GM21526 (cell line): Measurements from ENCODE around the gene BPIFB4.
"Not testable (repeated sequence)": the region's sequence is repeated elsewhere in the genome, so short reads cannot be mapped to it uniquely, and the experiment has no call there.

Source experiments
- ATAC-seq: cut with Tn5 transposase; IDR thresholded peaks from one replicate; pipeline ENCODE4 v1.9.1; 2021; ENCODE audit warnings: moderate library complexity; ENCODE audit not compliant: unreplicated experiment, low FRiP score

The BPIFB4 gene

DNA sequence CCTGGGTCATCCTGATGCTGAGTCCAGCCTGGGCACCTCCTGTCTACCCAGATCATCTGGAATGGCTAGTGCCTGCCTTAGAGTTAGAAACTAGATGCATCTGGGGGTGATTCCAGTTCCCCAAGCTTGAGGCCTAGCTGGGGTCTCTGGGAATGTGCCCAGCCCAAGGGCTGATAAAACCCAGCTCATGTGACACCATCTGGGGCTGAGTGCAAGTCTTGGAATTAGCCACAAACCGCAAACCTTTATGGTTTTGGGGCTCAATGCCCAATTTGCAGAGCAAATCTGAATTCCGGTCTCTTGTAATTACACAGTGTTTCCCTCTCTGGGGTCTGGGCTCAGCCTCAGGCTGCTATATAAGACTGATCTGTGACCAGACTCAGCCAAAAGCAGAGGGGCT, at the start of gene BPIFB4:
Gene BPIFB4 (plus strand): TSS at position 385 of the 400 bp plus-strand sequence. CDS start 1,884 bp downstream, outside the sequence.
- ATAC-seq, result no peak

DNA sequence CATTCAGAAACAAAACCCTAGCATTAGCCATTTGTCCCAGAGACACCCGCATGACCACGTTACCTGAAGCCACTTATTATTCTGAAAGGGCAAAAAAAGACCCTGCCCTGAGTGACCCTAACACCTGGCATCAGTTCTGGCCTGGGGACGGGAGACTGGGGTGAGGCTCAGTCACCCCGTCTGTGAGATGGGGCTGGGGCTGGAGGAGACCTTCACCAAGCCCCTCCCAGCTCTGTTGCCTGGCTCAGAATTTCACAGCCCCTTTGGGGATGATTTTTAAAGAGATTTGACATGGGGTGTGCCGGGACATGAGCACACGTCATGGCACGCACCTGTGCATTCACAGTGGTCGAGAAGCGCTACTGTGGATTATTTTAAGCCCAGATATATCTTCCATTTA, 49.4 kb upstream of the BPIFB4 start:
- no peak for ATAC-seq

DNA sequence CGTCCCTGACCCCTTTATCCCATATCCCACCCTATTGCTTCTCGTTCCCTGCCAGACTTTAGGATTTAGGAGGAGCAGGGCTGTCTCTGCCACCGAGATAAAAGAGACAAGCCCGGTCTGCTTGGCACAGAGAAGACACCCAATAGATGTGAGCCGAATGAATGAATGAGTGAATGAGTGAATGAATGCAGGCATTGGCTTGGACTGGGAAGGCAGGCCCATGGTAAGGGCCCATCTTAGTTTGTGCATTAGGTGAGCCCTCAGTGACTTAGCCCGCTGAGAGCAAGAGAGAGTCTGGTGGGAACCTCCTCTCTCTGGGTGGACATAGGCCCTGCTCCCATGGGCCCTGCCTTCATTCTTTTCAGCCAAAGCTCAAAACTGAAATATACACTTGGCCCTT, 48.9 kb upstream of the BPIFB4 start:
- no peak for ATAC-seq

DNA sequence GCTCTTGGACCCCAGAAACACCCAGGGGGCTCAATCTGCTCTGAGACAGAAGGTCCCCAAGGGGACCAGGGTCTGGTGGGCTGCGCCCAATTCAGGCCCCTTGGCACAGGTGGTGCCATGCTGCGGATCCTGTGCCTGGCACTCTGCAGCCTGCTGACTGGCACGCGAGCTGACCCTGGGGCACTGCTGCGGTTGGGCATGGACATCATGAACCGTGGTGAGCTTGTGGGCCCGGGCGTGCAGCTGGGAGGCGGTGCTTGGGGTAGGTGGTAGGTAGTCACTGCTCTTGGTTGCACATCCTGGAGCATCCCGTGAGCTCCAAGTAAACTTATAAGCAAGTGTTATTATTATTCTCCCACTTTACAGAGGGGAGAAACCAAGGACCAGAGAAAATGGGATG, 47.9 kb upstream of the BPIFB4 start, which contains the start of gene BPIFB6:
Gene BPIFB6 (plus strand): TSS at position 118 of the 400 bp plus-strand sequence. CDS start 0 bp downstream, at position 118.
- ATAC-seq, result no peak

DNA sequence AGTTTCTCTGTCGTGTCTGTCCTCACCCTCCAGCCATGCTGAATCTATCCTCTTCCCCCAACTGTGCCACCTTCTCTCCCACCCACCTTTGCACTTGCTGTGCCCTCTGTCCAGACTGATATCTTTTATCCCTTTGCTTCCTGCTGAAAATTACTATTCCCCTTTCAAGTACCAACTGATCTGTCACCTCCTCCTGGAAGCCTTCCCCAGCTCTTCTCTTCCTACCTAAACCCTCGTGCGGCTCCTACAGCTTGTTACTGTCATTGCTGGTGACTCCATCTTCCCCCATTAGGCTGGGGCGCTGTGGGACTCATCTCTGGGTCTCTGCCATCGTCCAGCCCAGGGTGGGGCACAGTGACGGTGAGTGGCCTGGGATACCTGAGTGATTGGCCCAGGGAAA, 46.9 kb upstream of the BPIFB4 start:
- ATAC-seq, result no peak

DNA sequence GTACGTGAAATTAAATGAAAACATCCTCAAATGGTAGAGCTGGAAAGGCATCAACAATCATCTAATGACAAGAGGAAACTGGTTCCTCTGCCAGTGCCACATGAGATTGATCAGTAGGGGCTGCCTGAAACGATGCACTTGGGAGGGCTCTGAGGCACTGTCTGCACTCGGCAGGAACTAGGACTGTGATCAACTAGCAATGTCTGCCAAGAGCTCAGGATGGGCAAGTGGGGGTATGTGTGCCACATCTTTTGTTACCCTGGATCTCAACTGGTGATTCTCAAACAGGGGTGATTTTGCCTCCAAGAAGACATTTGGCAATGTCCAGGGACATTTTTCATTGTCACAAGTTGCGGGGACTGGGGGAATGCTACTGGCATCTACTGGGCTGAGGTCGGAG, 46.1 kb upstream of the BPIFB4 start:
- no peak for ATAC-seq

DNA sequence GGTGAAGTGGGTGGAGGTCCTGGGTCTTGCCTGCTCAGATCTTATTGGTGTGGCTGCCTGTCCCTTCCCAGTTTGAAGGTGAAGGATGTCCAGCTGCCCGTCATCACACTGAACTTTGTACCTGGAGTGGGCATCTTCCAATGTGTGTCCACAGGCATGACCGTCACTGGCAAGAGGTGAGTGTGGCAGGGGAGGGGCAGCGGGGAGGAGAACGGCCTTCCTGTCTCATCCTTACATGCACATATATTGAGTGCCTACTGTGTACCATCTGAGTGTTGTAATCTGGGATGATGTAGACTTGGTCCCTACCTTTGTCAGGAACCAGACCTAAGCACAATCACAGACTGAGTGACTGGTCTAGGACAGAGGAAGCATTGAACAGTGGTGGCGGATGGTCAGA, 45.3 kb upstream of the BPIFB4 start:
- no peak for ATAC-seq

DNA sequence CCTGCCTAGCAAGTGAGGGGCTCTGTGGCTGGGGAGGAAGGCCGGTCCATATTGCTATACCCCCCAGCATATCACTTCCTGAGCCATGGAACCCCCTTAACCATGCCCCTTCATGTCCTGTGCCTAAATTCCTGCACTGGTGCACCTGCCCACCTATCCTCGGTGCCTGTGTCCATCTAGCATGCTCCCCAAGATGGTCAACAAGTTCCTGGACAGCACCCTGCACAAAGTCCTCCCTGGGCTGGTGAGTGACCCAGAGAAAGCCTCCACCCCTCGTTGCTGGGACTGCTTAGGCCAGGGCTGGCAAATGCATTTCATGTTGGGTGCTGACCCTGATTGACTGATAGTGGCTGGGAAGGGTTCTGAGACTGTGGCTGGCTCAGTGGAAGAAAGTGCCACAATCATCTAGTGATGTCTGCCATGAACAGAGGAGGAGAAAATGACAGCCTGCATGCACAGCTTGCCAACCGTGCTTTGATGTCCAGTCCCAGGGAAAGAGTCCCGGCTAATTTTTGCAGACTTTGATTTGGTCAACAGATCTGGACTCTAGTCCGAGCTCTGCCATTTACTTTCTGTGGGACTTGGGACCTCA, 44.4 kb upstream of the BPIFB4 start:
- no peak for ATAC-seq

DNA sequence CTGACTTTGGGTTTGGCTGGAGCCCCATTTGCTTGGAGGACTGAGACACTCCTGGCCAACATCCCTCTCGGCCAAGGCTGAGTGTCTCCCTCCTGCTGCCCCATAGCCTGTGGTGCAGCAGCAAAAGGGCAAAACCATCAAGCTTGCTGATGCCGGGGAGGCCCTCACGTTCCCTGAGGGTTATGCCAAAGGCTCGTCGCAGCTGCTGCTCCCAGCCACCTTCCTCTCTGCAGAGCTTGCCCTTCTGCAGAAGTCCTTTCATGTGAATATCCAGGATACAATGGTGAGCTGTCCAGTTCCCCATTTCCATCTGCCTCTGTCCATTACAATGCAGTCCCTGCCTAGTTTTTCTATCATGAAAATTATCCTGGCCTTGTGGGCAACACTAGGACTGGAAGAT, 42.0 kb upstream of the BPIFB4 start:
- ATAC-seq, result no peak

DNA sequence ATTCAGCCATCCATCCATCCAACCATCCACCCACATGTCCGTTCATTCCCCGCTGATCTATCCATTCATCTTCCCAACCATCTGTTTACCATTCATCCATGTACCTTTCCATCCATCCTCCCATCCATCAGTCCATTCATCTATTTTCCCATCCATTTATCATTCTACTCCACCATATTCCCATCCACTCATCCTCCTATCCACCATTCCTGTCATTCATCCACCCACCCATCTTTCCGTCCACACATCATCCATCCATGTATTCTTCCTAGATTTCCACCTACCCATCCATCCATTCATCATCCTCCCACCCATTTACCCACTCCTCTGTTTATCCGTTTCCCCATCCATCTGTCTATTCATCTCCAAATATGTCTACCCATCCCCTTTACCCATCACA, 41.2 kb upstream of the BPIFB4 start:
- no peak for ATAC-seq

DNA sequence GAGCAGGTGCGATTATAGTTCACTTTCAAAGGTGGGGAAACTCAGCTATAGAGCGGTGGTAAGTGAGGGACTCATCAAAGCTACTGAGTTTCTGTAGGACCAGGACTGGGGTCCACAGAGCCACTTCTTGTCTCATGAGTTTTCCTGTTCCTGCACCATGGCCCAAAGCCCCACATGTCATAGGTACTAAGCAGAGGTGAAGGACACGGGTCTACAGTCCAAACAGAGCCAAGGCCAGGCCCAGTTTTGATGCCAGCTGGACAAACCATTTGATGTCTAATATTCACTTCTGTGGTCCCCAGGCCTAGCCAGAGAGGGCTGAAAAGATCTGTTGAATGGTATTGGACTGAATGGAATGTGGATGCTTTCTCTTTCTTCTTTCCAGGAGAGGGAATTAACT, 37.0 kb upstream of the BPIFB4 start:
- no peak for ATAC-seq

DNA sequence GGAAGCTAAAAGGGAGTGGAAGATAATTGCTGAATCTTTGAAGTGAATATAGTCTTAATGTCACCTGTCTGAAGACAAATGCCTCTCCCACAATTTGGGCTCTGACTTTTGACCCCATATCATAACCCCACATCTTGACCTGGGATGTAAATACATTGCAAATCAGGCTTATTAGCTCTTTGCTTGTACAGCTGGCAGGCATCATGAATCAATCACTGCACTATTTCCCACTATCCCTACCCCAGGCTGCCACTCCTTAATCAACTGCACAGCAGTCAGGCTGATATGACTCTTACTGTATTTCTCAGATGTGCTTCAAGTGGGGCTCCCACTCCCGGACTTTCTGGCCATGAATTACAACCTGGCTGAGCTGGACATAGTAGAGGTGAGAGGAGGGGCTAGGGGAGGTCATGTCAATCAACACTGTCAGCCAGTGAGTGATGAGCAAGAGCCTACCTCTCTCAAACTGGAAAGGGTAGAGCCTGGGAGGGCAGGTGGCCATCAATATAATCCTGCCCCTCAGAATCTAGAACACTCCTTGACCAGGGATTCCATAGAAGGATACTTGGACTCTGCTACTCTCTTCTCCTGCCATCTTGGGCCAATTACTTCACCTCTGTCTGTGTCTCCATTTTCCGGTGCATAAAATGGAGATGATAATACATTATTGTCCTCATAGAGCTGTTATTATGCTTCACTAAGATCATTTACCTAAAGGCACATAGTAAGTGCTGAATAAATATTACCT, 36.3 kb upstream of the BPIFB4 start:
- no peak for ATAC-seq

DNA sequence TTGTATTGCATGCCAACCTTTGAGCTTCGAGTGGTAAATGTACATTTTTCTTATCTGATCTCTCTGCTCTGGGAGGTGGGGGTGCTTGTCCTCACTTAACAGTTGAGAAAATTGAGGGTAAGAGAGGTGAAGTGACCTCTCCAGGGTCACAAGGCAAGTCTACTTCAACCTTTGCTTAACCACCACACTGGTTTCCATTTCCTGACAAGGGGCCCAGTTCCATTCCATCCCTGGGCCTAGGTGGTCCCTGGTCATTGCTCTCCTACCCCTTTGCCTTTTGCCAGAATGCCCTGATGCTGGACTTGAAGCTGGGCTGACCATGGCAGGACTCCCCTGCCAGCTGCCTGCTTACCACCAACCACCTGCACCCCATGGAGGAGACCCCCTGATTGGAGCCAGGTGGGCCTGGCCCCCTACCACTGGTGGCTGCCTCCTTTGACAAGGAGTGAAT, 35.7 kb upstream of the BPIFB4 start:
- no peak for ATAC-seq

DNA sequence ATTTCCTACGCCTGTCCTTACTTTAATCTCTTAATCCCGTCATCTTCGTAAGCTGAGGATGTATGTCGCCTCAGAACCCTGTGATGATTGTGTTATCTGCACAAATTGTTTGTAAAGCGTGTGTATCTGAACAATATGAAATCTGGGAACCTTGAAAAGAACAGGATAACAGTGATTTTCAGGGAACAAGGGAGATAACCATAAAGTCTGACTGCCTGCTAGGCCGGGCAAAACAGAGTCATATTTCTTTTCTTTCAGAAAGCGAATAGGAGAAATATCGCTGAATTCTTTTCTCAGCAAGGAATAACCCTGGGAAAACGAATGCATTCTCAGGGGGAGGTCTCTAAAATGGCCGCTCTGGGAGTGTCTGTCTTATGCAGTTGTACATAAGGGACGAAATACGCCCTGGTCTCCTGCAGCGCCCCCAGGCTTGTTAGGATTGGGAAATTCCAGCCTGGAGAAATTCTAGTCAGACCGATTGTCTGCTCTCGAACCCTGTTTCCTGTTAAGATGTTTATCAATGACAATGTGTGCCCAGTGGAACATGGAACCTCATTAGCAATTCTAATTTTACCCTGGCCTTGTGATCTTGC, 34.2 kb upstream of the BPIFB4 start:
- ATAC-seq, result not testable (repeated sequence)

DNA sequence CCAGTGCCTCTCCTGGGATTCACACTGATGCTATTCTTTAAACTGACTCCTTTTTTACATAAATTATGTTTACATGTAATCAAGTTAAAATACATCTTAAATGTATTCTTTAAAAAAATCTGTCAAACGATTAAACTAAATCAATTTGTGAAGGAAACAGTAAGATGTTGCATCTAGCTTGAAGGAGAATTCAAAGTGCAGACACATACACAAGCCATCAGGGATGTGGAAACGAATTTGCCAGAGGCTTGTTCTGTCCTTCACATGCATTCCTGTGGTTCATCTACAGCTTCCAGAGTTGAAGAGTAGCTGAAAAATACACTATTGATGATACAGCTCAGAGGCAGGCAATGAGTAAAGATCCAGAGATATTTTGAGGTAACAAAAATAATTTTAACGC, 33.0 kb upstream of the BPIFB4 start:
- no peak for ATAC-seq

DNA sequence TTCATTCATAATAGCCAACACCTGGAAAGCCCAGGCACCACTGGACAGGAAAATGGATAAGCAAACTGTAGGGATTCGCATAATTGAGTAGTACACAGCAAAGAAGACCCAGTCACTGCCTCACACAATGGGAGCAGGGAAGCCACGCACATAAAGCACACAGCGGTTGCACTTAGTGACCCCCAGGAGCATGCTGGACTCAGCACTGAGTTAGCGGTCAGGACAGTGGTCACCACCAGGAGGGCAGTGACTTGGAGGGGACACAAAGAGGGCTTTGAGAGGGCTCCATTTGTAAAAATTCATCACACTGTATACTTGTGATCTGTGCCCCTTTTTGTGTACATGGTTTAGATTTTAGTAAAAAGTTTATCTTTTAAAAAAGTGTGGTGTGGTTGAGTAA, 28.1 kb upstream of the BPIFB4 start:
- ATAC-seq, result no peak

DNA sequence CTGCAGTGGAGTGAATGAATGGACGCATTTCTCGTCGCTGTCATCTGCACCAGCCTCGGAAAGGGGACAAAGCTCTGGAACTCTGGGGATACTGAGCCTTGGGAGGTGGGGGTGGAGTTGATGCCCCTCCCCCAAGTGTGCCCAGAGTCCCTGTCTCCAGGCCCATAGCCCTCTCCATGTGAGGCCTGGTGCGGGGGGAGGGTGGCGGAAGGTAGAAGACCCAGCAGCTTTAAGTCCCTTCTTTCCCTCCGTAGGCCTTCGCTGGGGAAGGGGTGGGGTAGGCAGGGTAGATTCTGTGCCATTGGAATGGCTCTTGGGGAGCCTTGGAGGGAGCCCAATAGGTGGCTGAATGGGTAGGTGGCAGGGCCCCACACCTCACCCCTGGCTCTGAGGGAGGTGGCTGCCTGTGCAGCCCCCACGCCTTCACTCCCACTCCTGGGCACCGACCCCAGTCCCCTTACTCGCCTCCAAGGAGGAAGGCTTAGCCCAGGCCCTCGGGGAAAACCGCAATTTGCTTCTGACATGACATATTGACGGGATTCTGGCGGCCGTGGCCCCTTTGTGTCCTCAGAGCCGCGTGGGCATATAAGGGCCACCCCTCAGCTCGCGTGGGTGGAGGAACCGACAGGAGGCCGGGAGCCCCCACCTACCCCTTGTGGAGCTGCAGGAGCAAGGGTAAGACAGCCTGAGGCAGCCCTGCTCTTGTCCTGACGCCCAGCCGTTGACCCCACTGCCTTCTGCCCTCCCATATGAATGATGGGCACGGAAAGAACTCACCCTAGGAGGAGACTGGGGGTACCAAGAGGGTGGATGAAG, 25.9 kb upstream of the BPIFB4 start, which contains the start of gene BPIFB3:
Gene BPIFB3 (plus strand): TSS at position 613 of the 816 bp plus-strand sequence. CDS start 1,533 bp downstream, outside the sequence.
- ATAC-seq, result no peak

DNA sequence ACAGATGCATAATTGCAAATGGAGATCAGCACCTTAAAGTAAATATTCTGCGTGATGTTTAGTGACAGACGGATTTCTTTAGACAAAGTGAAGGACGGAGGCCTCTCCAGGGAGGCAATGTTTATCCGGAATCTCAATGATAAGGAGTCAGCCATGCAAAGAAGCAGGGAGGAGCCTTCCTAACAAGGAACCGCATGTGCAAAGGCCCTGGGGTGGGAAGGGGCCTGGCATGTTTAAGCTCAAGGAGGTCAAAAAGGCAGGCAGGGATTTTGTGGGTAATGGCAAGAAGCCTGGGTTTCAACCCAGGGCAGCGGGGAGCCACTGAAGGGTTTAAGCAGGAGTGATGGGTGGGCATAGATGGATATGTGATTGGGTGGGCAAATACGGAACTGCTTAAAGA, 25.1 kb upstream of the BPIFB4 start:
- no peak for ATAC-seq

DNA sequence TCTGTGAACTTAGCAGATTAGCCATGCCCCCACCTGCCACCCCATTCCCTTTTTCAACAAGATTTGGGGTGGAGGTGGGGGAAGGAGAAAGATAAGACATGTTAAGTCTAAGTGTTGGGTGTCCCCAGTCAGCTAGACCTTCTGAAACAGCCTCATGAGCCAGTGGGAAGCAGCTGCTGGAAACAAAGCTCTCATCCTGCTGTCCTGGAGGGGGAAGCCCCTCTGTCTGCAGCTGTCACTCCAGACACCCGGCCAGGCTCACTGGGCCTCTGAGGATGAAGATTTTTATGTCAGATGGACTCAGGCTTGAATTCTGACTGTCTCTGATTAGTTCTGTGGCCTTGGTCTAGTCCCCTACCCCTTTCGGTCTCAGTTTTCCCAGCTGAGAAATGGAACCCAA, 24.7 kb upstream of the BPIFB4 start:
- ATAC-seq, result no peak

DNA sequence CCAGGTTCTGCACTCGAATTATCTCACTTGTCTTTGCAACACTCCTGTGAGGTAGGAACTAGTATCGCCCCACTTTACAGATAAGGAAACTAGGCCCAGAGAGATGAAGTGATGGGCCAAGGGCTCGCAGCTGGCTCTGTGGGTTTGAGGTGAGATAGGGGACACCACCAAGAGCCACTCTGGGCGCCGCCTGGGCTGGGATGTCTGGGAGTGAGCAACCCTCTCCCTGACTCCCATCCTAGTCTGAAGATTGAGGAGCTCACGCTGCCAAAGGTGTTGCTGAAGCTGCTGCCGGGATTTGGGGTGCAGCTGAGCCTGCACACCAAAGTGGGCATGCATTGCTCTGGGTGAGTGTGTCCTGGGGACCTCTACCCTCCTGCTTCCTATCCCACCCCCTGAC, 20.3 kb upstream of the BPIFB4 start:
- ATAC-seq, result no peak
